Measurements from ENCODE around the gene CEP295NL.
A peak's percentile ranks its signal among the peaks of the same experiment; 100 is the strongest.

The CEP295NL gene

DNA sequence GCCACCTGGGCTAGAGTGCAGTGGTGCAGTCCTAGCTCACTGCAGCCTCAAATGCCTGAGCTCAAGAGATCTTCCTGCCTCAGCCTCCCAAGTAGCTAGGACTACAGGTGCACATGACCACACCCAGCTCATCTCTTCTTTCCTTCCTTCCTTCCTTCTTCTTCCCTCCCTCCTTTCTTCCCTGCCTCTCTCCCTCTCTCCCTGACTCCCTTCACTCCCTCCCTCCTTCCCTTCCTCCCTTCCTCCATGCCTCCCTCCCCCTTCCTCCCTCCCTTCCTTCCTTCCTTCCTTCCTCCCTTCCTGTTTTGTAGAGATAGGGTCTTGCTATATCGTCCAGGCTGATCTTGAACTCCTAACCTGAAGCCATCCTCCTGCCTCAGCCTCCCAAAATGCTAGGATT lies 38.9 kb downstream of the CEP295NL start:
- H3K27ac ChIP-seq (ENCODE audit: poor library complexity, severe bottlenecking), result no peak overlapping the region
- peaks cover 6% of the 10 kb centered on the region; the same call in 1 of the 2 replicates for H3K36me3 ChIP-seq (ENCODE audit: low read depth)
- no peak for DNase-seq (ENCODE audit: low spot score)
- H3K4me3 ChIP-seq (ENCODE audit: severe bottlenecking), result no peak overlapping the region
- TF ChIP-seq, protein P1, sequence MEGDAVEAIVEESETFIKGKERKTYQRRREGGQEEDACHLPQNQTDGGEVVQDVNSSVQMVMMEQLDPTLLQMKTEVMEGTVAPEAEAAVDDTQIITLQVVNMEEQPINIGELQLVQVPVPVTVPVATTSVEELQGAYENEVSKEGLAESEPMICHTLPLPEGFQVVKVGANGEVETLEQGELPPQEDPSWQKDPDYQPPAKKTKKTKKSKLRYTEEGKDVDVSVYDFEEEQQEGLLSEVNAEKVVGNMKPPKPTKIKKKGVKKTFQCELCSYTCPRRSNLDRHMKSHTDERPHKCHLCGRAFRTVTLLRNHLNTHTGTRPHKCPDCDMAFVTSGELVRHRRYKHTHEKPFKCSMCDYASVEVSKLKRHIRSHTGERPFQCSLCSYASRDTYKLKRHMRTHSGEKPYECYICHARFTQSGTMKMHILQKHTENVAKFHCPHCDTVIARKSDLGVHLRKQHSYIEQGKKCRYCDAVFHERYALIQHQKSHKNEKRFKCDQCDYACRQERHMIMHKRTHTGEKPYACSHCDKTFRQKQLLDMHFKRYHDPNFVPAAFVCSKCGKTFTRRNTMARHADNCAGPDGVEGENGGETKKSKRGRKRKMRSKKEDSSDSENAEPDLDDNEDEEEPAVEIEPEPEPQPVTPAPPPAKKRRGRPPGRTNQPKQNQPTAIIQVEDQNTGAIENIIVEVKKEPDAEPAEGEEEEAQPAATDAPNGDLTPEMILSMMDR (IDR thresholded peaks at IDR 0.05; ENCODE audit: poor library complexity, severe bottlenecking), result no peak
- peaks cover 17% of the 10 kb centered on the region for H3K4me1 ChIP-seq (ENCODE audit: insufficient read depth, poor library complexity, severe bottlenecking)
- no peak for ATAC-seq (ENCODE audit: low read depth)
- no peaks in the 10 kb centered on the region for H3K27me3 ChIP-seq (ENCODE audit: insufficient read depth, poor library complexity, severe bottlenecking)
- no peaks in the 10 kb centered on the region for H3K9me3 ChIP-seq (ENCODE audit: severe bottlenecking)

GRCh38 chr17:78862073-78863023 lies 40.7 kb downstream of the CEP295NL start:
- 0 out of 2 replicates have a peak, but pooled peaks cover 2% of the 10 kb centered on the region for H3K36me3 ChIP-seq (ENCODE audit: low read depth)
- H3K27ac ChIP-seq (ENCODE audit: poor library complexity, severe bottlenecking), result peak overlapping the region; percentile 76
- DNase-seq (ENCODE audit: low spot score) (peak; percentile 85), ATAC-seq (ENCODE audit: low read depth) (peak; percentile 91)
- no peaks in the 10 kb centered on the region for H3K27me3 ChIP-seq (ENCODE audit: insufficient read depth, poor library complexity, severe bottlenecking)
- H3K9me3 ChIP-seq (ENCODE audit: severe bottlenecking), result no peaks in the 10 kb centered on the region
- TF ChIP-seq, protein P1 (IDR thresholded peaks at IDR 0.05; ENCODE audit: poor library complexity, severe bottlenecking), result no peak
- H3K4me1 ChIP-seq (ENCODE audit: insufficient read depth, poor library complexity, severe bottlenecking), result peaks cover 17% of the 10 kb centered on the region
- no peak overlapping the region for H3K4me3 ChIP-seq (ENCODE audit: severe bottlenecking)

DNA sequence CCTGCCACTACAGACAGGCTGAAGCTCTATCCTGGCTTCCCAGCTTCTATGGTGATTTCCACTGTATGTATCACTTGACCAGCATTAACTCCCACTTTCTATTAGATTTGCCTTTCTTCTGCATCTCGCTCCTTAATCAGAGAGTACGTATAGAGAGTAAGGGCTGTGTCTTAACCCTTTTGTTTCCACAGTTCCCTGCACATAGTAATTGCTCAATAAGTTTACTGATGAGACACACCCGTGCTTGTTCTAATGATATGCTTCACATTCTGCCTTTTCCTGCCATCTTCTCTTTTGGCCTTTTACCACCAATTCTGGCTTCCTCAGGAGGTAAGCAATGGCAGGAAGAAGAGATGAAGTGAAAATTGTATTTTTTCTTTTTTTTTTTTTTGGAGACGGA lies 41.8 kb downstream of the CEP295NL start:
- ATAC-seq (ENCODE audit: low read depth) (no peak), DNase-seq (ENCODE audit: low spot score) (no peak)
- Histone ChIP-seq H3K36me3 (ENCODE audit: low read depth) (0 out of 2 replicates have a peak, but pooled peaks cover 2% of the 10 kb centered on the region), H3K9me3 (ENCODE audit: severe bottlenecking) (no peaks in the 10 kb centered on the region), H3K27ac (ENCODE audit: poor library complexity, severe bottlenecking) (peak overlapping the region; percentile 76), H3K4me3 (ENCODE audit: severe bottlenecking) (no peak overlapping the region), H3K4me1 (ENCODE audit: insufficient read depth, poor library complexity, severe bottlenecking) (peaks cover 17% of the 10 kb centered on the region), H3K27me3 (ENCODE audit: insufficient read depth, poor library complexity, severe bottlenecking) (no peaks in the 10 kb centered on the region)
- TF ChIP-seq, protein P1 (IDR thresholded peaks at IDR 0.05; ENCODE audit: poor library complexity, severe bottlenecking), result no peak

DNA sequence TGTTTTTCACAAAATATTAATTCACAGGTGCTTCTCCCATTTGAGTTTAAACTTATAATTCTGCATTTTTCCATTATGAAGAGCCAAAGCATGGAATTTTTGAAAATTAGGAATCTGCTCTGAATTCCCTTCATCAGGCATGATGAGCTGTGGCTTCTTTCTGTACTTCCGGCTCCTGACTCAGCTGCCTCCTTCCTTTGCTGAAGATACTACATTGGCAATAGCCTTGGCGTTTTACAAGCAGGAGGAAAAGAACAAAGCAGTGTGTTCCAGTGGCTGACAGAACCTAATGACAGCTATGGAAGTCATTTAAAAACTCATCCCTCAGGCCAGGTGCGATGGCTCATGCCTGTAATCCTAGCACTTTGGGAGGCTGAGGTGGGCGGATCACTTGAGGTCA lies 44.0 kb downstream of the CEP295NL start:
- TF ChIP-seq, protein P1 (IDR thresholded peaks at IDR 0.05; ENCODE audit: poor library complexity, severe bottlenecking), result no peak
- H3K36me3 ChIP-seq (ENCODE audit: low read depth), result 0 out of 2 replicates have a peak, but pooled peaks cover 2% of the 10 kb centered on the region
- ATAC-seq (ENCODE audit: low read depth) (no peak), DNase-seq (ENCODE audit: low spot score) (no peak)
- no peak overlapping the region for H3K27ac ChIP-seq (ENCODE audit: poor library complexity, severe bottlenecking)
- H3K9me3 ChIP-seq (ENCODE audit: severe bottlenecking), result no peaks in the 10 kb centered on the region
- no peaks in the 10 kb centered on the region for H3K27me3 ChIP-seq (ENCODE audit: insufficient read depth, poor library complexity, severe bottlenecking)
- H3K4me1 ChIP-seq (ENCODE audit: insufficient read depth, poor library complexity, severe bottlenecking), result peaks cover 12% of the 10 kb centered on the region
- no peak overlapping the region for H3K4me3 ChIP-seq (ENCODE audit: severe bottlenecking)

GRCh38 chr17:78857266-78857665 lies 45.7 kb downstream of the CEP295NL start:
- H3K27me3 ChIP-seq (ENCODE audit: insufficient read depth, poor library complexity, severe bottlenecking), result no peaks in the 10 kb centered on the region
- TF ChIP-seq, protein P1 (IDR thresholded peaks at IDR 0.05; ENCODE audit: poor library complexity, severe bottlenecking), result no peak
- H3K36me3 ChIP-seq (ENCODE audit: low read depth), result 0 out of 2 replicates have a peak, but pooled peaks cover 2% of the 10 kb centered on the region

More at GRCh38 chr17:78857266-78857665, 45.7 kb downstream of the CEP295NL start:
- H3K27ac ChIP-seq (ENCODE audit: poor library complexity, severe bottlenecking), result no peak overlapping the region
- DNase-seq (ENCODE audit: low spot score), result no peak
- peaks cover 7% of the 10 kb centered on the region for H3K4me1 ChIP-seq (ENCODE audit: insufficient read depth, poor library complexity, severe bottlenecking)
- no peaks in the 10 kb centered on the region for H3K9me3 ChIP-seq (ENCODE audit: severe bottlenecking)
- no peak for ATAC-seq (ENCODE audit: low read depth)
- H3K4me3 ChIP-seq (ENCODE audit: severe bottlenecking), result no peak overlapping the region

Measured in RWPE2 (cell line).